GM10266 (cell line): ENCODE results near the gene HNRNPM.

Source experiments
- DNase-seq: peaks from one replicate; pipeline ENCODE4 v3.0.0; 2012; ENCODE audit errors: extremely low spot score
- TF ChIP-seq, protein P1 (sequence below): IDR thresholded peaks from 2 replicates; pipeline ENCODE4 v1.5.1; 2012; ENCODE audit warnings: mild to moderate bottlenecking, low read depth; ENCODE audit not compliant: control insufficient read depth, insufficient read depth; ENCODE audit errors: missing control alignments

Gene HNRNPM

DNA sequence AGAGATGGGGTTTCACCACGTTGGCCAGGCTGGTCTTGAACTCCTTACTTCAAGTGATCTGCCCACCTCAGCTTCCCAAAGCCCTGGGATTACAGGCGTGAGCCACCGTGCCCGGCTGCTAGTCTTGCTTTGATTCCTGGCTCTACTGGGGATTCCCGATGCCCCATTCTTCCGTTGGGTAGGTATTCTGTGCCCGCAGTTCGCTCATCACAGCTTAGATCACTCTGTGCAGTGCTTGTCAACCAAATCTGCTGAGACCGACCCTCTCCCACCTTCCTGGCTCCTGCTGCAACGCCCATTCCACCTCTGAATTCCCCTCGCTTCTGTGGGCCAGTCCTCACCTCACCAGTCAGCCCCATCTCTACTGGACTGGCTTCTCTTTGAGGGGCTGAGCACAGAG is 73.8 kb downstream of the HNRNPM start:
- TF ChIP-seq, protein P1, sequence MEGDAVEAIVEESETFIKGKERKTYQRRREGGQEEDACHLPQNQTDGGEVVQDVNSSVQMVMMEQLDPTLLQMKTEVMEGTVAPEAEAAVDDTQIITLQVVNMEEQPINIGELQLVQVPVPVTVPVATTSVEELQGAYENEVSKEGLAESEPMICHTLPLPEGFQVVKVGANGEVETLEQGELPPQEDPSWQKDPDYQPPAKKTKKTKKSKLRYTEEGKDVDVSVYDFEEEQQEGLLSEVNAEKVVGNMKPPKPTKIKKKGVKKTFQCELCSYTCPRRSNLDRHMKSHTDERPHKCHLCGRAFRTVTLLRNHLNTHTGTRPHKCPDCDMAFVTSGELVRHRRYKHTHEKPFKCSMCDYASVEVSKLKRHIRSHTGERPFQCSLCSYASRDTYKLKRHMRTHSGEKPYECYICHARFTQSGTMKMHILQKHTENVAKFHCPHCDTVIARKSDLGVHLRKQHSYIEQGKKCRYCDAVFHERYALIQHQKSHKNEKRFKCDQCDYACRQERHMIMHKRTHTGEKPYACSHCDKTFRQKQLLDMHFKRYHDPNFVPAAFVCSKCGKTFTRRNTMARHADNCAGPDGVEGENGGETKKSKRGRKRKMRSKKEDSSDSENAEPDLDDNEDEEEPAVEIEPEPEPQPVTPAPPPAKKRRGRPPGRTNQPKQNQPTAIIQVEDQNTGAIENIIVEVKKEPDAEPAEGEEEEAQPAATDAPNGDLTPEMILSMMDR, result no peak
- no peak for DNase-seq

DNA sequence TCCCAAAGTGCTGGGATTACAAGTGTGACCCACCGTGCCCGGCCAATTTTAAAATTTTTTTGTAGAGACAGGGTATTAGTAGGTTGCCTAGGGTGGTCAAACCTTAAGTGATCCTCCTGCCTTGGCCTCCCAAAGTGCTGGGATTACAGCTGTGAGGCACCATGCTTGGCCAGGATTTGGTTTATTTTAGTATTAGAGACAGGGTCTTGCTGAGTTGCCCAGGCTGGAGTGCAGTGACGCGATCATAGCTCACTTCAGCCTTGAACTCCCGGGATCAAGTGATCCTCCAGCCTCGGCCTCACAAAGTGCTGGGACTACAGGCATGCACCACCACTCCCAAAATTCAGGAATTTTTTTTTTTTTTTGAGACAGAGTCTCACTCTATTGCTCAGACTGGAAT is 74.6 kb downstream of the HNRNPM start:
- TF ChIP-seq, protein P1, result no peak
- DNase-seq, result no peak

DNA sequence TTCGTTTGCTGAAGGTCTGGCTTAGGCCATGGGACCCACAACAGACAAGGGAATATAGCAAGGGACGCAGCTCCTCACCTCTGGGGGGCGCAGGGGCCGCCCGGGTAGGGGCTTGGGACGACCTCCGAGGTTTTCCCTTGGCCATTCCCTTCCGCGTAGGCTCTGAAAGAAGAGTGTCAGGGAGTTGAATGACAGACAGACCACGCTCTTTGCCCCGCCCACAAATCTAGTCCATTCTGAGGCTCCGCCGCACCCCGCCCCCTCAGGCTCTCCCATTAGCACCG is 80.6 kb downstream of the HNRNPM start:
- TF ChIP-seq, protein P1, result no peak
- DNase-seq, result no peak

DNA sequence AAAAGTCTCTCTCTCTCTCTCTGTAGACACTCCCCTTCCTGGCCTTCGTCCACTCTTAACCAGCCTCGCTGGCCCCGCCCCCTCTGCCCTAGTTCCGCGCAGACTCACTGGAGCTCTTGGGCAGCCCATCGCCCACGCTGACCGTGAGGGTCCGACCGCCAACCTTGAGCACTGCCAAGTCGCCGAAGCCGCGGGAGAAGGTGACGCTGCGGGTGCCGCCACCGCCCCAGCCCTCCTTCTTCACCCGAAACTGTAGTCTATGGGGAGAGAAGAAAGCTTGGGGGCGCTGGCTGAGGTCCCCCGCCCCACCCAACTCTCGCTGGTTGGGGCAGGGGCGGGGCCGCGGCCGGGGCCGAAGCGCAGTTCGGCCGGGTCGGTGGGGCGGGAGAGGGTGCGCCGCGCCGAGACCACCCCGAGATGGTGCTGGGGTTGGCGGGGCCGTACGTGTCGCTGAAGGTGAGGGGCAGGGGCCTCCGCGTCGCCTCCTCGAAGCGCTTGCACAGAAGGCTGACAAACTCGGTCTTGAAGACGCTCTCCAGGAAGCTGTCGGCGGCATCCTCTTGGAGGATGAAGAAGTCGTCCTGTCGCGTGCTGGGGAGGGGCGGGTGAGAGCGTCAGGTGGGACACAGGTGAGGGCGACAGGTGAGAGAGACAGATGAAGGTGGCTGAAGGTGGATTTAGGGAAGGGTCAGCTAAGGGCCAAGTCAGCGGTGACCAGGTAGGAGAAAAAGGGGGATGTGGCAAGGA is 81.7 kb downstream of the HNRNPM start:
- TF ChIP-seq, protein P1, result no peak
- DNase-seq, result no peak

DNA sequence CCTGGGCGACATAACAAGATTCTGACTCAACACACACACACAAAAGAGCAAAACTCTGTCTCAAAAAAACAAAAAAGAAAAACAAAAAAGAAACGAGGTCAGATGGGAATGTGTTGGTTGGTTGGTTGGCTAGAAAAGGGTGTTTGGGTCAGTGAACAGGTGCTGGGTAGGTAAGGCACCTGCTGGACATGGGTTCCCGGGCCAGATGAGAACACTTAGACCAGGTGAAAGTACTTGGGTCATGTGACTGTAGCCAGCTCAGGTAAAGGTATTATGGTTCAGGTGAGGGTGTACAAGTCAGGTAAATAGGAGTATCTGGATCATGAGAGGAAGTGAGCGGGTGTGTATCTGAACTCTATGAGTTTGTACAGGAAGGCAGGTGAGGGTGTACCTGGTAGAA is 83.7 kb downstream of the HNRNPM start:
- no peak for DNase-seq
- TF ChIP-seq, protein P1, result no peak

DNA sequence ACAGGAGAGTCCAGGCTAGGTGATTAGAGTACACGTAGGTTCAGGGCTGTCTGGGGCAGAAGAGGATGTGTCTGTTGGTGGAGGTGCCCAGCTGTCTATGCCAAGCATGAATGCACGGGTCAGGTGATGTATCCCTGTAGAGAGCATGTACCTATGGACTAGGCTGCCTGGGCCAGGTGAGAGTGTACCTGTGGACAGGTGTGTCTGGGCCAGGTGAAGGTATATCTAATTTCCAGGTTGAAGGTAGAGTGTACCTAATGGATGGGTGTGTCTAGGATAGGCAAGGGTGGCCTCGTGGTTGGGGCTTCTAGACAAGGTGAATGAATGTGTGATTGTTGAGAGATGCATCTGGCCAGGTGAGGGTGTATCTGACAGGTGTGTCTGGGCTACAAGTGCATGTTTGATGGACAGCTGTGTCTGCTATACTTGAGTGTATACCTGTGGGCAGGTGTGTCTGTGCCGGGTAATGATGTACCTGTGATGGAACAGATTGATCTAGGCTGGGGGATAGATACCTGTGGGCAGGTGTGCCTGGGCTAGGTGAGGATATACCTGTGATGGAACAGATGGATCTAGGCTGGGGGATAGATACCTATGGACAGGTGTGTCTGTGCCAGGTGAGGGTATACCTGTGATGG is 84.7 kb downstream of the HNRNPM start:
- DNase-seq, result no peak
- TF ChIP-seq, protein P1, result no peak

DNA sequence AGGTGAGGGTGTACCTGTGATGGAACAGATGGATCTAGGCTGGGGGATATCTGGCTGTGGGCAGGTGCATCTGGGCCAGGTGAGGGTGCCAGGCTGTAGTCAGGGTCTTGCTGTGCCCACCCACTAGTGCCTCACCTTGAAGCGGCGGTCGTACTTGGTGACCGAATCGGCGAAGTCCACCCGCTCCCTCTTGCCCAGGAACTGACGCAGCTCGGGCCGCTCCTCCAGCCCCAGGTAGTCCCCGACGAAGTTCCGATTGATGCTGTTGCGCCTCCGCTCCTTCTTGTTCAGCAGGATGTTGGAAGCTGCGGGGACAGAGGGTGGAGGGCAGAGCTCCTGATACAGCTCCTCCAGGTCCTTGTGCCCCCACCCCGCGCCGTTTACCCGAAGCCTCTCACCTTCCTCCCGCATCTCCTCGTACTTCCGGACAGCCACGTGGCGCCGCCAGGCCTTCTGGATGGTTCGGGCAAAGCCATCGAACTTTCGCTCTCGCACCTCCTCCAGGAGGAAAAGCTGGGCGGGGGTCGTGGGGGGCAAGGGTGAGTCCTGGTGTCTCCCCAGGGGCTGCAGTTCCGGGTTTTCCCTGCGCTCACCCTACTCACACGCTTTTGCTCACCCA is 85.4 kb downstream of the HNRNPM start:
- no peak for DNase-seq
- TF ChIP-seq, protein P1, result no peak
